ENCODE data around the gene TRIP11. TPM values are rescaled to one million over a fixed set of nuclear protein-coding genes. Genes with fewer than 3 reads are reported as not detected.

Gene TRIP11
- total RNA-seq, 1 experiment from 2014 or later: 37.4 TPM

GRCh38 chr14:91956616-91957015 is 83.2 kb downstream of the TRIP11 start (continued):
- TF ChIP-seq ZBTB33 (IDR thresholded peaks at IDR 0.05; ENCODE audit: extremely low read depth, insufficient replicate concordance, low read length): no peak

GRCh38 chr14:91955168-91955567 is 84.7 kb downstream of the TRIP11 start:
- no peak overlapping the region for H3K4me3 ChIP-seq (replicated peaks in 1 of 2; ENCODE audit: low read depth in 1 of 2, low read length in 2 of 2)

More at GRCh38 chr14:91955168-91955567, 84.7 kb downstream of the TRIP11 start:
- ChIA-PET RAD21 (ENCODE audit: low non-redundant PET in 1 of 2, low total read pairs in 2 of 2, uncharacterized antibody in 2 of 2, unreplicated experiment in 2 of 2) (no interaction called here), POLR2A (no interaction called here), CTCF (no interaction called here)
- Histone ChIP-seq H3K9ac (ENCODE audit: low read length) (no peak overlapping the region), H3K27ac (ENCODE audit: low read depth, low read length) (no peak overlapping the region), H3K4me1 (ENCODE audit: control insufficient read depth in 1 of 2, insufficient read depth in 2 of 2, low read length in 2 of 2) (no peaks in the 10 kb centered on the region), H3K9me3 (ENCODE audit: control insufficient read depth in 1 of 2, insufficient read depth in 1 of 2, low read depth in 1 of 2, low read length in 2 of 2) (no peaks in the 10 kb centered on the region), H3K27me3 (ENCODE audit: insufficient read depth, low read length) (no peaks in the 10 kb centered on the region), H2AFZ (ENCODE audit: low read depth, low read length, poor library complexity, severe bottlenecking) (no peak overlapping the region), H3K79me2 (ENCODE audit: insufficient read depth, low read length) (no peaks in the 10 kb centered on the region), H3K9me2 (ENCODE audit: insufficient read depth) (no peaks in the 10 kb centered on the region), H4K20me1 (ENCODE audit: insufficient read depth) (no peaks in the 10 kb centered on the region), H3K4me2 (ENCODE audit: low read length) (no peak overlapping the region), H3K36me3 (ENCODE audit: control insufficient read depth in 1 of 2, insufficient read depth in 2 of 2, low read length in 2 of 2) (no peaks in the 10 kb centered on the region)
- BruUV-seq (replicated peaks): no TSS peak
- no peak for TF ChIP-seq REST (IDR thresholded peaks at IDR 0.05; ENCODE audit: low read depth)
- TF ChIP-seq CBX3 (IDR thresholded peaks at IDR 0.05; ENCODE audit: low read depth): no peak
- TF ChIP-seq JUND (IDR thresholded peaks at IDR 0.05): no peak
- no peak for TF ChIP-seq ZFX (IDR thresholded peaks at IDR 0.05)
- no peak for TF ChIP-seq SIN3A (IDR thresholded peaks at IDR 0.05; ENCODE audit: low read depth)
- TF ChIP-seq EGR1 (IDR thresholded peaks at IDR 0.05; ENCODE audit: low read depth): no peak
- no peak for TF ChIP-seq ZNF274 (IDR thresholded peaks at IDR 0.05; ENCODE audit: low read depth, low read length)
- no peak for TF ChIP-seq CTCF (IDR thresholded peaks at IDR 0.05 in 2 of 3, conservative IDR thresholded peaks at IDR 0.05 in 1 of 3; ENCODE audit: borderline replicate concordance in 1 of 3, insufficient read depth in 1 of 3, low read depth in 2 of 3, low read length in 2 of 3)
- no peak for TF ChIP-seq FOSL1 (IDR thresholded peaks at IDR 0.05; ENCODE audit: low read depth)
- TF ChIP-seq ELF1 (IDR thresholded peaks at IDR 0.05; ENCODE audit: borderline replicate concordance, low read depth): no peak
- TF ChIP-seq ZBTB33 (IDR thresholded peaks at IDR 0.05; ENCODE audit: extremely low read depth, insufficient replicate concordance, low read length): no peak
- TF ChIP-seq MAX (IDR thresholded peaks at IDR 0.05): no peak
- TF ChIP-seq SP1 (IDR thresholded peaks at IDR 0.05; ENCODE audit: low read depth): no peak
- intact Hi-C loops (cut with micrococcal nuclease): no loop called here
- ATAC-seq: no peak
- DNase-seq (ENCODE audit: low read depth, low spot score): no peak

Data from HCT116 (cell line).